Measurements from ENCODE around the gene DBP.

GRCh38 chr19:48661711-48662090 lies 24.5 kb upstream of the DBP start:
- no peak for TF ChIP-seq REST (IDR thresholded peaks at IDR 0.05; ENCODE audit: insufficient read depth in 1 of 2, low read depth in 2 of 2, low read length in 2 of 2)
- TF ChIP-seq POLR2AphosphoS5 (IDR thresholded peaks at IDR 0.05; ENCODE audit: low read depth, low read length): no peak
- no peak for TF ChIP-seq SIN3A (IDR thresholded peaks at IDR 0.05; ENCODE audit: borderline replicate concordance, insufficient read depth, low read length)
